CD4-positive, alpha-beta T cell treated with Interleukin-2 at 100 ng/mL for 4 hours (primary cell): Measurements from ENCODE around the gene LILRB2.
"Not testable (repeated sequence)": the region's sequence is repeated elsewhere in the genome, so short reads cannot be mapped to it uniquely, and the experiment has no call there.

Experiments
- DNase-seq: peaks from one replicate; pipeline ENCODE4 v3.0.0-alpha.2; 2020; ENCODE audit warnings: low spot score

LILRB2 gene

DNA sequence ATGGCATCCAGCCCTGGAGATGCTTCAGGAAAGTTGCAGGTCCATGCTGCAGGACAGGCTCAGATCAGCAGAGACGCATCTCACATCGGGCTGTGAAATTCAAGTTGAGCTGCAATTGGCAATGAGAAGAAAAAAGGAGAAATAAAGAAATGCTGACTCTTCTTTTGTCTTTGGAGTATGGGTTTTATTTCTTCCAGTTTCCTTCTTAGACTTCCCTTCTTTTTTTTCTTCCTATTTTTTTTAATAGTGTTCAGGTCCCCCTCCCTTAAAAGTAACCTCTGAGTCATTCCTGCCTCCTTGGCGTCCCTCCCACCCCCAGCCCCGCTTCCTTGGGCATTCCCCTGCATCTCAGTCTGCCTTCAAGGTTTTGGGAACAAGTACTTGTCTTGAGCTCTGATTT is 9.3 kb downstream of the LILRB2 start:
- not testable (repeated sequence) for DNase-seq

DNA sequence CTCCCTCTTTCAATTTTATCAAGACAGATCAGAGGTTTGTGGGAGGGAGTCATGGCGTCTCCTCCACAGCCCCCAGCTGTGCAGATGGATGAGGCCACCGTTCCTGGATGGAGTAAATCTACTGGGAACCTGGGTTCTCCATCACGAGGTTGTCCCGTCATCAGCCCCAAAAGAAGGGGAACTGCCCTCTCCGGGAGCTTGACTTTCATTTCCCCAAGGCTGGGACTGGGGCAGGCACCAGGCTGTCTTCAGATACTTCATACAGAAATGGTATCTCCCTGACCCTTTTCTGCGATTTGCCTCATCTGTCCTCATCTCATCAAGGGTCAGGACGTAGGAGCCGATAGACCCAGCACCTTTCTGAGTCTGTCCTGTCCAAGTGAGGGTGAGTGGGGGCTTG is 9.8 kb downstream of the LILRB2 start:
- DNase-seq, result no peak

DNA sequence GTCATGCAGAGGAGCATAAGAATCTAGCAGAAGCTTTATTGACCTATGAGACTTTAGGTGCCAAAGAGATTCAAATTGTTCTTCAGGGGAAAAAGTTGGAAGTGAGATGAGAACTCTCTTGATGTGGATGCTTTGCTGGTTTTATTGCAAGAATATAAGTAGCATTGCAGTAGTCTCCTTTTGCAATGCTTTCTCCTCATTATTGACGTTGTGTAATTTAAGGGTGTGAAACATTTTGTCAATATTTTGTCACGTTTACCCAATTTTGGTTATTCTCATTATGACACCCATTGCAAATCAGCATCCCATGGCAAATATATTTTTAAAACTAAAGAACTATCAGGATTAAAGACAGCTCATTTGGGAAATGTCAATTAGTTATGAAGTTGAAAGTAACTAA is 12.0 kb downstream of the LILRB2 start:
- DNase-seq, result no peak

DNA sequence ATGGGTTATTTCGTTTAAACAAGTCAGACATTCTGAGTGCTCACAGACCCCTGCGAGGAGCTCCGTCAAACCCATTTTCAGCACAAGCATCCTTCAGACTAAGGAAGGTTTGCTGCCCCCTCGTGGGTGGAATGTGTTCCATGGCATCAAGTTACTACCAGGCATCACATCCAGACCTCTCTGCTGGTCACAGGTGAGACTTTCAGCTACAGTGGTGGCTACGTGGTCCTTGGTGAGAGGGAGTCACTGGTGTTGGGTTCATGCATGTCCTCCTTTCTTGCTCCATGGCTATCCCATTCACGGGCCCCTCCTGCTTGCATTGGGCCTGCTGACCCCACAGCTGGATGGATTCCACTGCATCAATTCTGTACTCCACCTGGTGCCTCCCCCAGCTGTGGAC is 14.8 kb downstream of the LILRB2 start:
- DNase-seq, result peak; percentile 56

DNA sequence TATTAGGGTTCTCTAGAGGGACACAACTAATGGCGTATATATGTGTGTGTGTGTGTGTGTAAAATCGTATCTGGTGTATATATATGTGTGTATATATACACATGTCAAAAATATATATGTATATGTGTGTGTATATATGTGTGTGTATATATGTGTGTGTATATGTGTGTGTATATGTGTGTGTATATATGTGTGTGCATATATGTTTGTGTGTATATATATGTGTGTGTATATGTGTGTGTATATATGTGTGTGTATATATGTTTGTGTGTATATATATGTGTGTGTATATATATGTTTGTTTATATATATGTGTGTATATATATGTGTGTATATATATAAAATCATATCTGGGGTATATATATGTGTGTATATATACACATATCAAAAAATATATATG is 18.4 kb downstream of the LILRB2 start:
- no peak for DNase-seq

DNA sequence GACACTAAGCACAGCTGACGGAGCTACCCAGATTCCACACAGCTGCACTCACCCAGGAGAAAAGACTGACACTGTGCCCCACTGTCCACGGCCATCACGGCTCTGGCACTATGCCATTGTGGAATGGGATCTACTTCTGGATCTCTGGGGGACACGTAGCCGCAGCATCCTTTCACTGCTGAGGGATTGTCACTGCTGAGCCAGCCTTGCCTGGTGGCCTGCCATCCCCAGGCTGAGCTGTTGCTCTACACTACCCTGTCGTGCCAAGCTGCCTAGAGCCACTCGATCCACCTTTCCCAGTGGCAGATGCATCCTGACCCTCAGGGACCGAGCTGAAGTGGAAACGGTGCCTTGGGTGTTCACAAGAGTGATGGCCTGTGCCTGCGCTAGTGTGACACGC is 18.8 kb downstream of the LILRB2 start:
- no peak for DNase-seq

DNA sequence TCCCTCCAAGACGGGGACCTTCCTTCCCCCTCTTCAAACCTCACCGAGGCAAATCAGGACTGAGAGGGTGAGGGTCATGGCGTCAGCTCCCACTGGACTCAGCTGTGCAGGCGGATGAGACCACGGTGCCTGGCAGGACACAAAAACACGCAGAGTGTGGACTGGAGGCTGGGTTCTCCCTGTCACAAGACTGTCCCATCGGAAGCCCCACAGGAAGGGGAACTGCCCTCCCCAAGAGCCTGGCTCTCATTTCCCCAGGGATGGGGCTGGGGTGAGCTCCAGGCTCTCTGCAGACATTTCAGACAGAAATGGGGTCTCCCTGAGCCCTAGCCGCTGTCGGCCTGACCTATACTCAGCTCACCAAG is 23.8 kb downstream of the LILRB2 start, which contains the start of gene LILRB5:
Gene LILRB5 (minus strand): TSS at position 158 of the 365 bp plus-strand sequence. CDS start 80 bp downstream, at position 78.
- no peak for DNase-seq

DNA sequence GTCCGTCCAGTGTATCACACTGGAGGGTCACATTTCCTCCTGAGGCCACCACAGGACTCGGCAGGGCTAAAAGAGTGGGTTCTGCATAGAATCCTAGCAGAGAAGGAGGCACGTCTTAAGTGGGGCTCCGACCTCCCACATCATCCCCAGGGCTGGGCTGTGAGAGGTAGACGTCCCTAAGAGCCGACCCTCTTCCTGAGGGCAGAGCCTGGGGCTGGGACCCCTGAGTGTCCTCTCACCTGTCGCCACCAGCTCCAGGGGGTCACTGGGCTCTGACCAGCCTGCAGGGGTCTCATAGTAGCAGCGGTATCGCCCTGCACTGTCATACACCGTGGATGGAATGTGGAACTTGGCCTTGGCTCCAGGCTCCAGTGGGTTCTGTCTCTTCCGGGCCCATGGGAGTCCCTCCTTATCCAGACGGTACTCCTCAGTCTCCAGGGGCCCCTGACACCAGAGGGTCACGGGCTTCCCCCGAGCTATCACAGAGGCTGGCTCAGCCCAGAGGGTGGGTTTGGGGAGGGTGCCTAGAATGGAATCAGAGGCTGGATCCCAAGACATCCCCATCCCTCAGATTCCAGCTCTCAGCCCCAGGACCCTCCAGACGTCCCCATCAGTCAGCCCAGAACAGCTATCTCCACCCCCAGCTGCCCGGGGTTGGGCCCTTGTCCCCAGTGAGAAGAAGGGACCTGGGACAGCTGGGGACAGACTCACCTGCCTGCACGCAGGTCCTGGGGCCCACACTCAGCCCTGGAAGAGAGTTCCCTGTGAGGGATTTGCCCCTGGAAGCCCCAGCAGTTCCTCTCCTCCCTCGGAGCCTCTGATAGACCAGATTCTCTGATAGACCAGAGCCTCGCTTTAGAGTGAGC is 24.4 kb downstream of the LILRB2 start:
- DNase-seq, result no peak

DNA sequence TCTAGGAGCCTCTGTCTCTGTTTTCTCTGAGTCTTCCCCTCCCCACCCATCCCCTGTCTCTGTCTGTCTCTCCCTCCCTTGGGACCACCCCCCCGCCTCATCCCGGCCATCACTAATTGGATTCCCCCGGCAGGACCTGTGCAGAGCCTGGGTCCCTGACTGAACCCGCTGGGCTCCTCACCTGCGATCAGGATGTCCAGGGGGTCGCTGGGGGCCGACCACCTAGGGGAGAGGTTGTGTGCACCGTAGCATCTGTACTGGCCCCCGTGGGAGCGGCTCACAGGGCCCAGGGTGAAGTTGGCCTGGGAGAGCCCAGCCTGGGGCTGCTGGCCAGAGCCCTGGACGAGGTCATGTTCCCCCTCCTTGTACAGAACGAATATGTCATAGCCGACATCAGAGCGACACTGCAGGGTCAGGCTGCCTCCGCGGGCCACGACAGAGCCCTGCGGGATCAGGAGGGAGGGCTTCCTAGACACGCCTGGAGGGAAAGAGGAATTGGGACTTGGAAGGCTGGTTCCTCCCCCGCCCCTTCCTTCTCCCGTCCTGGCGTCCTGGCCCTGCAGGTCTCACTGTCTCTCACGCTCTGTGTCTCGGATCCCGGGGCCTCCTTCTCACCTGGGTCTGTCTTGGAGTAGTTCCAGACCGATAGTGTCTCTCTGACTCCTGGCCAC is 25.7 kb downstream of the LILRB2 start:
- DNase-seq, result no peak

DNA sequence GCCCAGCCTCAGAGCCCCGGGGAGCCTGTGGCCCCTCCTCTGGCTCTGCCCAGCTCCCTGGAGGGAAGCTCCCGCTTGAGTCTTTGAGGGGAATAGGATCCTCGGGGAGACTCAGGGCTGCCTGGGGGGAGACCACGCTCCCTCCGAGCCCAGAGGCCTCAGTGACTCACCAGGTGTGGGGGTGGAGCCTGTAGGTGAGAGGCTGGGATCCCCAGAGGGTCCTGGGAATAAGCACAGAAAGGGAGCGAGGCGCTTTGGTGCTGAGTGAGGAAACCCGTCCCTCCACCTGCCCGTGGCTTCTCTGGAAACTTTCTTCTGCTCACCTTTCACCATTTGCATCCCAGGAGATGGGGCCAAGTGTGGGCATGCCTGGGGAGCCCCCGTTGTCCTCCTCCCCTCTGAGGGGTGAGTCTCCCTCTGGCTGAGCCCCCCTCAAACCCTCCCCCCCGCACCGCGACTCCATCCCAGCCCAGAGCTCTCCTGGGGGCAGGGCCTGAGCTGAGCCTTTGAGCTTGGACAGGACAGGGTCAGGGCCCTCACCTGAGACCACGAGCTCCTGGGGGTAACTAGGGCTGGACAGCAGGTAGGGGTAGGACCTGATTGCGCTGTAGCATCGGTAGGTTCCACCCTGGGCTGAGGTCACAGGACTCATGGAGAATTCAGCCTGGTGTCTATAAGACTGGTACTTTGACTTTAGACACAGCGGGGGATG is 26.6 kb downstream of the LILRB2 start:
- DNase-seq, result no peak

DNA sequence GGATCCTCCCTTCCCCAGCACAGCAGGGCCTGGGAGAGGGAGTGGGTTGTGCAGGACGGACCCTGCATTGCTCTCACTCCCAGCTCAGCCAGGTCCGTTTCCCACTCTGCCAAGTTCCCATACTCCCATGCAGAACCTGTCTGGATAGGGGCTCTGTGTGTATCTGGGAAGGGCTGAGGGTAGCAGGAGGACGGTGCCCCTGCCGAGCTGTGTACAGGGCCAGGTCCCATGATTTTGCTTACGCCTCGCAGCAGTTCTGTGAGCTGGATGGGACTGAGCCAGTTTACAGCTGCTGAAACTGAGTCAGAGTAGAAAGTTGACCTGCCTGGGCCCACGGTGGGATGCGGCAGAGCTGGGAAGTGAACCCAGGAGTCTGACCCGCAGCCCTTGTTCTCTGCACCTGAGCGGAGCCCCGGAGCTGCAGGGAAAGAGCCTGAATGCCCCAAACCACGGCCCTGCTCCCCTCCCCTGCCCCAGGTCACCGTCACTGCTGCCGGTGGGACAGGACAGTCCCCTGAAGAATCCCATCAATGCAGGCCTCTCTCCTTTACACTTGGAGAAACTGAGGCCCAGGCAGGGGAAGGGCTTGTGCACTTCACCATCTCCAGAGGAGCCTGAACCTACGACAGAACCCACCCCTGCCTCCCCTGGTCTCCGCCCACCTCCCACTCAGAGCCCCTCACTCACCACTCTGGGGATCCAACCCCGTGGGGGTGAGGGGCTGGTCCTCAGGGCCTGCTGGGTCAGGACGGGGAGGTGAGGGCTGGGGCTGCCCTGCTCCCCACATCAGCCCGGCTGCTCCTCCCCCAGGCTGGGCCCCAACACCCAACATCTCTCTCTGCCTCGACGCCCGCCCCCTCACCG is 27.3 kb downstream of the LILRB2 start:
- no peak for DNase-seq

DNA sequence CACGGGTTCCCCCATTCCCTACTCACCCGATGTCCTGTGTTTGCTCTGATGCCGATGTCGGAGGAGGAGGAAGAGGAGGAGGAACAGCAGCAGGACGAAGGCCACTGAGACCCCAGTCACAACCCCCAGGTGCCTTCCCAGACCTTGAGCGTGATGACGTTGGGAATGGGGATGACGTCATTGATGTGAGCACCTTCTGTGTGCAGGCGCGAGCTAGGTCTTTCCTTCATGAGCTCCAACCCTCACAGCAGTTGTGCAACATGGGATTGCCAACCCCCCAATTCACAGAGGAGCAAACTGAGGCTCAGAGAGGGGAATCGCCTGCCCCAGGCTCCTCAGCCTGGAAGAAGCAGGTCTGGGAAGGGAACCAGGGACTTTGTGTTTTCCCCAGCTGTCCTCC is 28.1 kb downstream of the LILRB2 start:
- DNase-seq, result no peak

DNA sequence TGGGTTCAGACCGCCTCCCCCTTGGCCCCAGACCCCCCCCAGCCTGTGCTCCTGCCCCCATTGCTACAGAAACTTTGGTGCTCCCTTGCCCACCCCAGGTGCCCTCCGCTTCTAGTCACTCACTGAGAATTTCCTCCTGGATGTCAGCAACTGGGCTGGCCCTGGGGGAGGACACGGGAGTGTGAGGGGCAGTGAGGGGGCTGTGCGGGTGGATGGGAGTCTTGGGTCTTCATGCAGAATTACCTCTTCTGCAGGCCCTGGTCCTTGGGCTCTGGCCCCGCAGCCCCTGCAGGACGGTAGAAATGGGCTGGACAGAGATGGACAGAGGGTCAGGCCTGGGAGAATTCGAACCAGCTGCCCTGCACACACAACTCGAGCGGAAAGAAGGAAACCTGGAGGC is 28.7 kb downstream of the LILRB2 start:
- DNase-seq, result no peak

DNA sequence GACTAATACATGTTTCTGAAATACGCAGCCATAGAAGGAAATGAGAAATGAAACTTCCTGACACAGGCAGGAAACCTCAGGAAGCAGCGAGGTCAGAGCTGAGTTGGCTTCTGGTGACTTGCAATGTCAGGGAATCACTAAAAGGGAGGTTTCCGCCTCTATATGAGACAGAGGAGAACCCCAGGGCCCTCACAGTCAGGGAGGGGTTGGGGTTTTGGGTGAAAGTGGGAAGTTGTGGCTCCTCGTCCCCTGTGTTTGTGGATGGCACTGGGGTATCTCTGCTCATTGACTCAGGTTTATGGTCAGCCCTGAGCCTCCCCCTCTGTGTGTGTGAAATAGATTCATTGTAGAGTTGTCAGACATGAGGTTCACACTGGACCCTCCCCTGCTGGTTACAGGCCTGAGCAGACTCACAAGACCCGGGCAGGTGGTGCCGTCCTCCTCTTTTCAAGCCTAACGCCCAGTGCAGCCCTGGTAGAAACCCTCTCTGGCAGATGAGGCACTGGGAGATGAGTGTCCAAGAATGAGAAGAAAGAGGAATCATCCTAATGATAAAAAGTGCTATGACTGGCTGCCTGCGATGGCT is 32.8 kb downstream of the LILRB2 start:
- peak; percentile 32 for DNase-seq

DNA sequence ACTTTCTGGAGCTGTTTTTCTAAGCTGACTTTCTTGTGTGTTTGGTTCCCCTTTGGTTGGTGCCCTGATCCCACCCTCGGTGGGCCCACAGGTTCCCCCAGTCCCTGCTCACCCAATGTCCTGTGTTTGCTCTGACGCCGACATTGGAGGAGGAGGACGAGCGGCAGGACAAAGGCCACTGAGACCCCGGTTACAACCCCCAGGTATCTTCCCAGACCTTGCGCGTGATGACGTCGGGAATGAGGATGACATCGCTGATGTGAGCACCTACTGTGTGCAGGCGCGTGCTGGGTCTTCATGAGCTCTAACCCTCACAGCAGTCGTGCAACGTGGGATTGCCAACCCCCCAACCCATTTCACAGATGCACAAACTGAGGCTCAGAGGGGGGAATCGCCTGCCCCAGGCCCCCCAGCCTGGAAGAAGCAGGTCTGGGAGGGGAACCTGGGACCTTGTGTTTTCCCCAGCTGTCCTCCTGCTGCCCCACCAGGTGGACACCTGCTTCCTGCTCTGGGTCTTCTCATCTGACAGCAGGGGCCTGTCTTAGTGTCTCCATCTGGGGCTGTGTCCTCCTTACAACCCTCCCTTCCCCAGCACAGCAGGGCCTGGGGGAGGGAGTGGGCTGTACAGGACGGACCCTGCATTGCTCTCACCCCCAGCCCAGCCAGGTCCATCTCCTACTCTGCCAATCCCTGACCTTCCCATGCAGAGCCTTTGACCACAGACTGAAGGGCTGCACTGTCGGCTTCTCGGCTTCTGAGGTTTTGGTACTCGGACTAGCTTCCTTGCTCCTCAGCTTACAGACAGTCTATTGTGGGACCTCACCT is 33.6 kb downstream of the LILRB2 start:
- no peak for DNase-seq

DNA sequence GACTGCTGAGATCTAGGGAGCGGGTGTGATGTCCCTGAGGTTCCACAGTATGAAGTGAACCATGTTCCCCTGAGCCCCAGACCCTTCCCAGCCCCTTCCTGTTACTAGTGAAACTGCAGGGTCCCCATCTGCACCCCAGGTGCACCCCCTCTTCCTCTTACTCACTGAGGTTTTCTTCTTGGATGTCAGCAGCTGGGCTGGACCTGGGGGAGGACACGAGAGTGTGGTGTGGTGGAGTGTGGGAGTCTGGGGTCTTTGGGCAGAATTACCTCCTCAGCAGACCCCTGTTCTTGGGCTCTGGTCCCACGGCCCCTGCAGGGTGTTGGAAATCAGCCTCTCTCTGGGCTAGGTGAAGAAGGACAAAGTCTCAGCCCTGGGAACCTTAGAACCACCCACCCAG is 35.0 kb downstream of the LILRB2 start:
- DNase-seq, result no peak

DNA sequence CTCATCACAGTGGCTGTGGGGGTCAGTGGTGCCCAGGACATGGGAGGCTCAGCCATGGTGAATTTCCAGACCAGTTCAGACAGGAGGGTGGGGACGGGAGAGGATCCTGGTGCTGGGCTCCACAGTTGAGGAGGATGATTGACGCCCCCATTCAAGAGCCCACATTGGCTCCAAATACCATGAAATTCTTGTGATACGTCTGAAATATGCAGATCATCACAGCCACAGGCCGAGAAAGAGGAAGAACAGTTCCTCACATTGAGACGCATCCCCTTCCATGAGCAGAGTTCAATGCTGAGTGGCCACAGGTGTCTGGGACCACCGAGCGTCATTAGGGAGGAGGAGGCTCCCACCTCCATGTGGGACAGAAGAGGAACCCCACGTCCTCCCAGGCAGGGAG is 37.1 kb downstream of the LILRB2 start:
- not testable (repeated sequence) for DNase-seq

DNA sequence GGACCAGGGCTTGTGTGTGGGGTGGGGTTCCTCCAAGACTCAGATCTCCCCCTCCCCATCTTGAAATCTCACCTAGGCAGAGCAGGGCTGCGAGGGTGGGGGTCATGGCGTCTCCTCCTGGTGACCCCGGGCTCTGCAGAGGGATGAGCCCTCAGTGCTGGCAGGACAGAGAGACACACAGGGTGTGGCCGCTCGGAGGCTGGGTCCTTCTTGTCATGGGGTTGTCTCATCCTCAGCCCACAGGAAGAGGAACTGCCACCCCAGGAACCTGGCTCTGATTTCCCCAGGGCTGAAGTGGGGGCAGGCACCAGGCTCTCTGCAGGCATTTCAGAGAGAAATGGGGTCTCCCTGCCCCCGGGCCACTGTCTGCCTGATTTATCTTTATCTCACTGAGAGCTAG is 38.3 kb downstream of the LILRB2 start, which contains the start of gene LILRA6:
Gene LILRA6 (minus strand): TSS at position 145 of the 400 bp plus-strand sequence.
- DNase-seq, result not testable (repeated sequence)

DNA sequence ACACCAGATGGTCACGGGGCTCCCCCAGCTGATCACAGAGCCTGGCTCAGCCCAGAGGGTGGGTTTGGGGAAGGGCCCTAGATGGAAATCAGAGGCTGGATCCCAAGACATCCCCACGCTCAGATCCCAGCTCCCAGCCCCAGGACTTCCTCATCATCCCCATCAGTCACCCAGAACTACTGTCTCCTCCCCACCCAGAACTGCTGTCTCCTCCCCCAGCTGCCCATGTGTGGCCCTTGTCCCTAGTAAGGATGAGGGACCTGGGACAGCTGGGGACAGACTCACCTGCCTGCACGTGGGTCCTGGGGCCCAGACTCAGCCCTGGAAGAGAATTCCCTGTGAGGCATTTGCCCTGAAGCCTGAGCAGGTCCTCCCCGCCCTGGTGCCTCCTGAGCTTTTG is 38.7 kb downstream of the LILRB2 start:
- not testable (repeated sequence) for DNase-seq
